Umbilical cord (tissue), 2 donors: ENCODE results near the gene HPCAL1. TPM values are rescaled to one million over a fixed set of nuclear protein-coding genes. Genes with fewer than 3 reads are reported as not detected.
"Not testable (repeated sequence)": the region's sequence is repeated elsewhere in the genome, so short reads cannot be mapped to it uniquely, and the experiment has no call there.

Source experiments
- DNase-seq: peaks from one replicate; pipeline ENCODE4 v3.0.0-alpha.2; 2015; ENCODE audit warnings: low spot score
- total RNA-seq: library from RNA; depleted of rRNA; stranded (reverse); fragments of >200 nt; gene quantifications from one replicate; pipeline ENCODE4 v1.2.3, GENCODE V29; 2014; ENCODE audit warnings: low replicate concordance; ENCODE audit not compliant: insufficient read depth

The HPCAL1 gene
- total RNA-seq, 1 donor from 2014 or later: 7.9 TPM

GRCh38 chr2:10284108-10284870 lies 18.4 kb upstream of the HPCAL1 start:
- DNase-seq: no peak

GRCh38 chr2:10285191-10285555 lies 17.5 kb upstream of the HPCAL1 start:
- no peak for DNase-seq

GRCh38 chr2:10285556-10286198 lies 17.0 kb upstream of the HPCAL1 start:
- peak; percentile 64 for DNase-seq

GRCh38 chr2:10286216-10287037 lies 16.3 kb upstream of the HPCAL1 start:
- DNase-seq: no peak

- DNase-seq: no peak
Measured at GRCh38 chr2:10287761-10288160, 14.9 kb upstream of the HPCAL1 start.

GRCh38 chr2:10288606-10289005 lies 14.1 kb upstream of the HPCAL1 start:
- DNase-seq: no peak

GRCh38 chr2:10289352-10289751 lies 13.4 kb upstream of the HPCAL1 start:
- no peak for DNase-seq

GRCh38 chr2:10289891-10290290 lies 12.8 kb upstream of the HPCAL1 start:
- DNase-seq: no peak

GRCh38 chr2:10291376-10291775 lies 11.3 kb upstream of the HPCAL1 start:
- DNase-seq: not testable (repeated sequence)

- no peak for DNase-seq
Measured at GRCh38 chr2:10292033-10292432, 10.7 kb upstream of the HPCAL1 start.

- no peak for DNase-seq
Measured at GRCh38 chr2:10293603-10294002, 9.1 kb upstream of the HPCAL1 start.

GRCh38 chr2:10294077-10294476 lies 8.6 kb upstream of the HPCAL1 start:
- no peak for DNase-seq

GRCh38 chr2:10295649-10296048 lies 7.1 kb upstream of the HPCAL1 start:
- DNase-seq: not testable (repeated sequence)

- no peak for DNase-seq
Measured at GRCh38 chr2:10296142-10296541, 6.6 kb upstream of the HPCAL1 start.

- DNase-seq: no peak
Measured at GRCh38 chr2:10297191-10297830, 5.4 kb upstream of the HPCAL1 start.

GRCh38 chr2:10297959-10298531 lies 4.7 kb upstream of the HPCAL1 start:
- DNase-seq: peak; percentile 79

- DNase-seq: not testable (repeated sequence)
Measured at GRCh38 chr2:10298777-10299176, 3.9 kb upstream of the HPCAL1 start.

GRCh38 chr2:10300328-10300920 lies 2.3 kb upstream of the HPCAL1 start:
- no peak for DNase-seq

- no peak for DNase-seq
Measured at GRCh38 chr2:10300997-10301940, 1.4 kb upstream of the HPCAL1 start.

- no peak for DNase-seq
Measured at GRCh38 chr2:10301941-10302478, 694 bp upstream of the HPCAL1 start.
